ENCODE data around the gene DNM2. TPM values are rescaled to one million over a fixed set of nuclear protein-coding genes. Genes with fewer than 3 reads are reported as not detected.
A peak's percentile ranks its signal among the peaks of the same experiment; 100 is the strongest.

DNM2 gene
- total and polyA plus RNA-seq, 2 of the 13 experiments (the other 11 are each of a cell fraction or from before 2014, with no cell fraction given) = 41.7 to 59.8 TPM

DNA sequence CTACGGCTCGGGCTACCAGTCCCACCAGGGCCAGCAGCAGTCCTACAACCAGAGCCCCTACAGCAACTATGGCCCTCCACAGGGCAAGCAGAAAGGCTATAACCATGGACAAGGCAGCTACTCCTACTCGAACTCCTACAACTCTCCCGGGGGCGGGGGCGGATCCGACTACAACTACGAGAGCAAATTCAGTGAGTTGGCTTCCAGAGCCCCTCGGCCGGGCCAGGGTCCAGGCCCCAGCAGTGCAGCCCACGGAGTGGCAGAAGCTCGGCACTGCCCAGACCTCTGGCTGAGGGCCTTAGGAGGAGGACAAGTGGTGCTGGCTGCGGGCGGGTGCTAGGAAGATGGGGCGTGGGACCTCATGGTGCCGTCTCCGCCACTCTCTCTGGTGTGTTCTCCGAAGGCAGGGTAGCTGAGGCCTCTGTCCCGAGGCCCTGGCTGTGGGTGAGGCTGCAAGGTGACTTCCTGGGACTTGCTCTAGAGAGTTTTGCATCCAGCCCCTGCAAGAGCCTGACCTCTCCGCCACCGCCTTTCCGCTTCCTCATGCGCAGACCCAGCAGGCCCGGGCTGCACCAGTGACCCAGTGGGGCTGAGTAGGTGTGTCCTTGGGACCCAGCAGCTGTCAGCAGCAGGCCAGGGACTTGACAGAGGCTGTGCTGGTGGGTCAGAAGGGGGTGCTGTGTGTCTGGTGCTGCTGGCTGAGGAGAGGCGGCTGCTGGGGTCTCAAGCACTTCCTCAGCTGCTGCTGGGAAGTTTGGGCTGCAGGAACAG, 30.2 kb upstream of the DNM2 start:
- no peak overlapping the region for H3K27ac ChIP-seq (ENCODE audit: extremely low read length, insufficient read depth, low read length)
- ChIA-PET CTCF (ENCODE audit: low intra/inter-chr PET ratio, low total read pairs) (no interaction called here), POLR2A (no interaction called here)
- H3K79me2 ChIP-seq (ENCODE audit: insufficient read depth, low read length) = no peaks in the 10 kb centered on the region
- no peaks in the 10 kb centered on the region for H3K9me3 ChIP-seq (ENCODE audit: low read length)
- no peak overlapping the region for H3K4me3 ChIP-seq (replicated peaks in 1 of 3; ENCODE audit: insufficient read depth in 1 of 3, low read depth in 2 of 3, low read length in 3 of 3)
- in situ Hi-C loops (cut with HindIII; ENCODE audit: extremely low pct_ligation_motif_present, low pct_unique_long_range_greater_than_20kb) (no loop called here), intact Hi-C loops (cut with micrococcal nuclease; ENCODE audit: unreplicated experiment) (no loop called here)
- no peak overlapping the region for H3K9ac ChIP-seq (ENCODE audit: insufficient read depth, low read depth, low read length)
- no peaks in the 10 kb centered on the region for H3K27me3 ChIP-seq (ENCODE audit: control insufficient read depth in 1 of 2, insufficient read depth in 2 of 2, low read length in 2 of 2)
- no peak for DNase-seq (ENCODE audit: low spot score)
- no peak for FAIRE-seq
- H2AFZ ChIP-seq (ENCODE audit: low read length) = no peak overlapping the region
- peaks cover 49 to 93% of the 10 kb centered on the region in 2 experiments for H3K36me3 ChIP-seq (replicated peaks in 1 of 2; ENCODE audit: control insufficient read depth in 1 of 2, insufficient read depth in 2 of 2, low read length in 2 of 2)
- no peaks in the 10 kb centered on the region for H3K4me1 ChIP-seq (ENCODE audit: insufficient read depth, low read length)
- 95% methylated on average over 7 of the region's 25 CpGs for WGBS (ENCODE audit: low lambda C conversion rate)
- peak; percentile 4 for ATAC-seq
- no TSS peak for BruUV-seq (replicated peaks)
- H3K4me2 ChIP-seq (ENCODE audit: low read depth, low read length) = no peak overlapping the region
- peaks cover 18% of the 10 kb centered on the region; the same call in 1 of the 2 replicates for H4K20me1 ChIP-seq (ENCODE audit: insufficient read depth, low read length)
- TF ChIP-seq, protein P1, sequence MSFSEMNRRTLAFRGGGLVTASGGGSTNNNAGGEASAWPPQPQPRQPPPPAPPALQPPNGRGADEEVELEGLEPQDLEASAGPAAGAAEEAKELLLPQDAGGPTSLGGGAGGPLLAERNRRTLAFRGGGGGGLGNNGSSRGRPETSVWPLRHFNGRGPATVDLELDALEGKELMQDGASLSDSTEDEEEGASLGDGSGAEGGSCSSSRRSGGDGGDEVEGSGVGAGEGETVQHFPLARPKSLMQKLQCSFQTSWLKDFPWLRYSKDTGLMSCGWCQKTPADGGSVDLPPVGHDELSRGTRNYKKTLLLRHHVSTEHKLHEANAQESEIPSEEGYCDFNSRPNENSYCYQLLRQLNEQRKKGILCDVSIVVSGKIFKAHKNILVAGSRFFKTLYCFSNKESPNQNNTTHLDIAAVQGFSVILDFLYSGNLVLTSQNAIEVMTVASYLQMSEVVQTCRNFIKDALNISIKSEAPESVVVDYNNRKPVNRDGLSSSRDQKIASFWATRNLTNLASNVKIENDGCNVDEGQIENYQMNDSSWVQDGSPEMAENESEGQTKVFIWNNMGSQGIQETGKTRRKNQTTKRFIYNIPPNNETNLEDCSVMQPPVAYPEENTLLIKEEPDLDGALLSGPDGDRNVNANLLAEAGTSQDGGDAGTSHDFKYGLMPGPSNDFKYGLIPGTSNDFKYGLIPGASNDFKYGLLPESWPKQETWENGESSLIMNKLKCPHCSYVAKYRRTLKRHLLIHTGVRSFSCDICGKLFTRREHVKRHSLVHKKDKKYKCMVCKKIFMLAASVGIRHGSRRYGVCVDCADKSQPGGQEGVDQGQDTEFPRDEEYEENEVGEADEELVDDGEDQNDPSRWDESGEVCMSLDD (CRISPR knock-in tag; IDR thresholded peaks at IDR 0.05; ENCODE audit: borderline replicate concordance) = no peak
- no peak for TF ChIP-seq MATR3 (CRISPR knock-in tag; IDR thresholded peaks at IDR 0.05)
- TF ChIP-seq, protein P2, sequence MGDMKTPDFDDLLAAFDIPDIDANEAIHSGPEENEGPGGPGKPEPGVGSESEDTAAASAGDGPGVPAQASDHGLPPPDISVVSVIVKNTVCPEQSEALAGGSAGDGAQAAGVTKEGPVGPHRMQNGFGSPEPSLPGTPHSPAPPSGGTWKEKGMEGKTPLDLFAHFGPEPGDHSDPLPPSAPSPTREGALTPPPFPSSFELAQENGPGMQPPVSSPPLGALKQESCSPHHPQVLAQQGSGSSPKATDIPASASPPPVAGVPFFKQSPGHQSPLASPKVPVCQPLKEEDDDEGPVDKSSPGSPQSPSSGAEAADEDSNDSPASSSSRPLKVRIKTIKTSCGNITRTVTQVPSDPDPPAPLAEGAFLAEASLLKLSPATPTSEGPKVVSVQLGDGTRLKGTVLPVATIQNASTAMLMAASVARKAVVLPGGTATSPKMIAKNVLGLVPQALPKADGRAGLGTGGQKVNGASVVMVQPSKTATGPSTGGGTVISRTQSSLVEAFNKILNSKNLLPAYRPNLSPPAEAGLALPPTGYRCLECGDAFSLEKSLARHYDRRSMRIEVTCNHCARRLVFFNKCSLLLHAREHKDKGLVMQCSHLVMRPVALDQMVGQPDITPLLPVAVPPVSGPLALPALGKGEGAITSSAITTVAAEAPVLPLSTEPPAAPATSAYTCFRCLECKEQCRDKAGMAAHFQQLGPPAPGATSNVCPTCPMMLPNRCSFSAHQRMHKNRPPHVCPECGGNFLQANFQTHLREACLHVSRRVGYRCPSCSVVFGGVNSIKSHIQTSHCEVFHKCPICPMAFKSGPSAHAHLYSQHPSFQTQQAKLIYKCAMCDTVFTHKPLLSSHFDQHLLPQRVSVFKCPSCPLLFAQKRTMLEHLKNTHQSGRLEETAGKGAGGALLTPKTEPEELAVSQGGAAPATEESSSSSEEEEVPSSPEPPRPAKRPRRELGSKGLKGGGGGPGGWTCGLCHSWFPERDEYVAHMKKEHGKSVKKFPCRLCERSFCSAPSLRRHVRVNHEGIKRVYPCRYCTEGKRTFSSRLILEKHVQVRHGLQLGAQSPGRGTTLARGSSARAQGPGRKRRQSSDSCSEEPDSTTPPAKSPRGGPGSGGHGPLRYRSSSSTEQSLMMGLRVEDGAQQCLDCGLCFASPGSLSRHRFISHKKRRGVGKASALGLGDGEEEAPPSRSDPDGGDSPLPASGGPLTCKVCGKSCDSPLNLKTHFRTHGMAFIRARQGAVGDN (CRISPR knock-in tag; IDR thresholded peaks at IDR 0.05) = peak; percentile 7; the same call in 1 of the 2 replicates
- no peak for TF ChIP-seq FOXP1 (IDR thresholded peaks at IDR 0.05)
- TF ChIP-seq FOXP1 (CRISPR knock-in tag; IDR thresholded peaks at IDR 0.05) = no peak
- TF ChIP-seq ZMYM2 (CRISPR knock-in tag; IDR thresholded peaks at IDR 0.05) = no peak
- TF ChIP-seq RBM22 (optimal IDR thresholded peaks at IDR 0.05; ENCODE audit: low read length) = peak; percentile 79
- no peak for TF ChIP-seq SMARCE1 (IDR thresholded peaks at IDR 0.05; ENCODE audit: borderline replicate concordance)
- no peak for TF ChIP-seq JUND (CRISPR knock-in tag; IDR thresholded peaks at IDR 0.05)
- TF ChIP-seq, protein P3, sequence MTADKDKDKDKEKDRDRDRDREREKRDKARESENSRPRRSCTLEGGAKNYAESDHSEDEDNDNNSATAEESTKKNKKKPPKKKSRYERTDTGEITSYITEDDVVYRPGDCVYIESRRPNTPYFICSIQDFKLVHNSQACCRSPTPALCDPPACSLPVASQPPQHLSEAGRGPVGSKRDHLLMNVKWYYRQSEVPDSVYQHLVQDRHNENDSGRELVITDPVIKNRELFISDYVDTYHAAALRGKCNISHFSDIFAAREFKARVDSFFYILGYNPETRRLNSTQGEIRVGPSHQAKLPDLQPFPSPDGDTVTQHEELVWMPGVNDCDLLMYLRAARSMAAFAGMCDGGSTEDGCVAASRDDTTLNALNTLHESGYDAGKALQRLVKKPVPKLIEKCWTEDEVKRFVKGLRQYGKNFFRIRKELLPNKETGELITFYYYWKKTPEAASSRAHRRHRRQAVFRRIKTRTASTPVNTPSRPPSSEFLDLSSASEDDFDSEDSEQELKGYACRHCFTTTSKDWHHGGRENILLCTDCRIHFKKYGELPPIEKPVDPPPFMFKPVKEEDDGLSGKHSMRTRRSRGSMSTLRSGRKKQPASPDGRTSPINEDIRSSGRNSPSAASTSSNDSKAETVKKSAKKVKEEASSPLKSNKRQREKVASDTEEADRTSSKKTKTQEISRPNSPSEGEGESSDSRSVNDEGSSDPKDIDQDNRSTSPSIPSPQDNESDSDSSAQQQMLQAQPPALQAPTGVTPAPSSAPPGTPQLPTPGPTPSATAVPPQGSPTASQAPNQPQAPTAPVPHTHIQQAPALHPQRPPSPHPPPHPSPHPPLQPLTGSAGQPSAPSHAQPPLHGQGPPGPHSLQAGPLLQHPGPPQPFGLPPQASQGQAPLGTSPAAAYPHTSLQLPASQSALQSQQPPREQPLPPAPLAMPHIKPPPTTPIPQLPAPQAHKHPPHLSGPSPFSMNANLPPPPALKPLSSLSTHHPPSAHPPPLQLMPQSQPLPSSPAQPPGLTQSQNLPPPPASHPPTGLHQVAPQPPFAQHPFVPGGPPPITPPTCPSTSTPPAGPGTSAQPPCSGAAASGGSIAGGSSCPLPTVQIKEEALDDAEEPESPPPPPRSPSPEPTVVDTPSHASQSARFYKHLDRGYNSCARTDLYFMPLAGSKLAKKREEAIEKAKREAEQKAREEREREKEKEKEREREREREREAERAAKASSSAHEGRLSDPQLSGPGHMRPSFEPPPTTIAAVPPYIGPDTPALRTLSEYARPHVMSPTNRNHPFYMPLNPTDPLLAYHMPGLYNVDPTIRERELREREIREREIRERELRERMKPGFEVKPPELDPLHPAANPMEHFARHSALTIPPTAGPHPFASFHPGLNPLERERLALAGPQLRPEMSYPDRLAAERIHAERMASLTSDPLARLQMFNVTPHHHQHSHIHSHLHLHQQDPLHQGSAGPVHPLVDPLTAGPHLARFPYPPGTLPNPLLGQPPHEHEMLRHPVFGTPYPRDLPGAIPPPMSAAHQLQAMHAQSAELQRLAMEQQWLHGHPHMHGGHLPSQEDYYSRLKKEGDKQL (CRISPR knock-in tag; IDR thresholded peaks at IDR 0.05; ENCODE audit: low read depth) = no peak
- TF ChIP-seq ZNF878 (CRISPR knock-in tag; IDR thresholded peaks at IDR 0.05) = no peak

All from HepG2 (cell line).